A549 (cell line): ENCODE results near the gene TRIM72. TPM values are rescaled to one million over a fixed set of nuclear protein-coding genes. Genes with fewer than 3 reads are reported as not detected.
"Not testable (repeated sequence)": the region's sequence is repeated elsewhere in the genome, so short reads cannot be mapped to it uniquely, and the experiment has no call there.

ENCODE experiments used
- ATAC-seq, 2 experiments: fragments of 200-7000 bp in 1 of 2; fragments of >200 bp in 1 of 2; cut with Nextera tagmentation in 1 of 2; cut with Tn5 transposase in 1 of 2; 3 replicates each; pipeline versions ENCODE4 v1.8.0 to v1.9.1; 2018 to 2020; ENCODE audit warnings: mild to moderate bottlenecking in 1 of 2, moderate library complexity in 1 of 2
- CTCF ChIA-PET: fragments of 300-600 bp; sonication (Branson Sonifier 250); formaldehyde crosslinking; extraction: SDS; loops from one replicate; lab custom pipeline; 2021; ENCODE audit warnings: antibody characterized with exemption, inconsistent platforms; lab: Yijun Ruan, JAX
- POLR2A ChIA-PET: fragments of 350-600 bp; formaldehyde crosslinking; extraction: SDS; loops from one replicate; lab custom pipeline; 2021; ENCODE audit warnings: antibody characterized with exemption, inconsistent platforms; lab: Yijun Ruan, JAX
- DNase-seq, 2 experiments: peaks; one replicate each; pipeline versions ENCODE4 v3.0.0 to v3.0.0-alpha.2; 2011 to 2016; ENCODE audit warnings: low read depth in 1 of 2, low spot score in 1 of 2
- FAIRE-seq: peaks from 2 replicates; lab custom pipeline; 2011; peaks lifted over from hg19 to GRCh38; lab: Jason Lieb, UNC
- H3K27ac ChIP-seq, 2 experiments: fragments of >200 bp; sonication (Bioruptor Twin); formaldehyde crosslinking; 3 replicates each; pipeline ENCODE4 v1.5.1; 2016 to 2017
- H3K4me1 ChIP-seq: fragments of >200 bp; sonication (Bioruptor Twin); formaldehyde crosslinking; 3 replicates; pipeline ENCODE4 v1.6.1; 2016
- H3K4me2 ChIP-seq: fragments of >200 bp; sonication (Bioruptor Twin); formaldehyde crosslinking; 3 replicates; pipeline ENCODE4 v1.6.1; 2016
- H3K4me3 ChIP-seq: fragments of >200 bp; sonication (Bioruptor Twin); formaldehyde crosslinking; 3 replicates; pipeline ENCODE4 v1.5.1; 2016
- H3K9me3 ChIP-seq: fragments of >200 bp; sonication (Bioruptor Twin); formaldehyde crosslinking; 3 replicates; pipeline ENCODE4 v1.6.1; 2016
- CBX8 ChIP-seq: fragments of 200-600 bp; sonication (generic); IDR thresholded peaks from 2 replicates; pipeline ENCODE4 v1.6.1; 2016
- EHMT2 ChIP-seq: fragments of 200-600 bp; sonication (generic); IDR thresholded peaks from 2 replicates; pipeline ENCODE4 v1.6.1; 2016; ENCODE audit warnings: antibody characterized with exemption, low read depth, mild to moderate bottlenecking, moderate library complexity
- KDM5A ChIP-seq: fragments of 200-600 bp; sonication (generic); IDR thresholded peaks from 2 replicates; pipeline ENCODE4 v1.6.1; 2016; ENCODE audit warnings: antibody characterized with exemption, mild to moderate bottlenecking
- PHF8 ChIP-seq: fragments of 200-600 bp; sonication (generic); IDR thresholded peaks from 2 replicates; pipeline ENCODE4 v1.6.1; 2016; ENCODE audit warnings: low read depth, mild to moderate bottlenecking, antibody characterized with exemption, moderate library complexity, borderline replicate concordance
- RNF2 ChIP-seq: fragments of 200-600 bp; sonication (generic); IDR thresholded peaks from 2 replicates; pipeline ENCODE4 v1.6.1; 2016; ENCODE audit warnings: low read depth, mild to moderate bottlenecking, antibody characterized with exemption, moderate library complexity, borderline replicate concordance
- ZC3H11A ChIP-seq: fragments of 450-650 bp; IDR thresholded peaks from 2 replicates; pipeline ENCODE4 v1.6.1; 2014; ENCODE audit warnings: antibody characterized with exemption, mild to moderate bottlenecking
- ZNF302 ChIP-seq: fragments of 250-450 bp; sonication (Bioruptor Pico); IDR thresholded peaks from 2 replicates; pipeline ENCODE4 v1.9.0; 2021; ENCODE audit warnings: inconsistent platforms, mild to moderate bottlenecking, moderate library complexity
- WGBS: methylation state at CpG from one replicate; pipeline ENCODE4 v1.1.6; 2017; ENCODE audit errors: missing lambda C conversion rate; 5-methylcytosine and 5-hydroxymethylcytosine counted together
- polyA plus RNA-seq, 4 experiments: library from polyadenylated mRNA; depleted of rRNA in 3 of 4; stranded (reverse); fragments of >200 nt; fragmentation: RNase III in 1 of 4; extraction: RNeasy Plus Mini Kit Qiagen cat#74134 plus additional on column Dnase treatment in 1 of 4; gene quantifications; 2 replicates in 3 of 4; 3 replicates in 1 of 4; pipeline ENCODE4 v1.2.3, GENCODE V29; 2011 to 2017
- small RNA-seq, 6 experiments: library from RNA; depleted of rRNA; stranded (forward); fragments of <200 nt; gene quantifications; one replicate each; pipeline ENCODE3, GENCODE V24; 2012
- TF ChIP-seq, protein P1 (sequence below): fragments of 150-350 bp; IDR thresholded peaks from 2 replicates; pipeline ENCODE4 v1.6.1; 2014; ENCODE audit warnings: low read depth, mild to moderate bottlenecking, low read length
- TF ChIP-seq, protein P2 (sequence below): IDR thresholded peaks from 2 replicates; pipeline ENCODE4 v1.6.1; 2012
- TF ChIP-seq, protein P3 (sequence below): fragments of 200-600 bp; sonication (generic); IDR thresholded peaks from 2 replicates; pipeline ENCODE4 v1.6.1; 2016; ENCODE audit warnings: antibody characterized with exemption, mild to moderate bottlenecking, moderate library complexity

Gene TRIM72
- polyA plus RNA-seq, 2 of the 4 experiments (the other 2 are of a cell fraction) = 0.04 TPM; not detected in 1

DNA sequence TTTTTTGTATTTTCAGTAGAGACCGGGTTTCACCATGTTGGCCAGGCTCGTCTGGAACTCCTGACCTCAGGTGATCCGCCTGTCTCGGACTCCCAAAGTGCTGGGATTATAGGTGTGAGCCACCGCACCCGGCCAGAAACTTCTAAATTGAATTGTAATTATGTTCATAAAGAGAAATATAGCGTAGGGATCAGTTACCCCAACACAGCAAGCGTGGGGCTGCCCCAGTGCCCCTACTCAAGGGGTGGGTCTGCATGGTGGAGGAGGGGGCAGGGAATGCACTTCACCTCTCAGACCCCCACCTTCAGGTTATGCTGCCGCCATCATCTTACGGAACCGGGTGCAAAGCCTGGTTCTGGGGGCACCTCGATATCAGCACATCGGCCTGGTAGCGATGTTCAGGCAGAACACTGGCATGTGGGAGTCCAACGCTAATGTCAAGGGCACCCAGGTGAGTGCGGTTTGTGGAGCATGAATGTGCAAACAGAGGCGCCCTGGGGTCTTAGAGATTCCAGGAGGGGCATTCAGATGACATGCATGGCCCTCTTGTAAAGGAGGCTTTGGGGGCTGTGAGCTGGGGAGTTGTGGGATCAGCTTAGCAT is 63.8 kb downstream of the TRIM72 start:
- CTCF ChIA-PET = no interaction called here
- no peak overlapping the region for H3K4me3 ChIP-seq
- H3K4me2 ChIP-seq = no peak overlapping the region
- no peak for DNase-seq
- POLR2A ChIA-PET = no interaction called here
- no peaks in the 10 kb centered on the region for H3K9me3 ChIP-seq
- no peak for ATAC-seq
- WGBS = 81% methylated on average over 17 of the region's 17 CpGs
- no peaks in the 10 kb centered on the region for H3K4me1 ChIP-seq
- no peak for FAIRE-seq
- TF ChIP-seq PHF8 = no peak
- TF ChIP-seq, protein P1, sequence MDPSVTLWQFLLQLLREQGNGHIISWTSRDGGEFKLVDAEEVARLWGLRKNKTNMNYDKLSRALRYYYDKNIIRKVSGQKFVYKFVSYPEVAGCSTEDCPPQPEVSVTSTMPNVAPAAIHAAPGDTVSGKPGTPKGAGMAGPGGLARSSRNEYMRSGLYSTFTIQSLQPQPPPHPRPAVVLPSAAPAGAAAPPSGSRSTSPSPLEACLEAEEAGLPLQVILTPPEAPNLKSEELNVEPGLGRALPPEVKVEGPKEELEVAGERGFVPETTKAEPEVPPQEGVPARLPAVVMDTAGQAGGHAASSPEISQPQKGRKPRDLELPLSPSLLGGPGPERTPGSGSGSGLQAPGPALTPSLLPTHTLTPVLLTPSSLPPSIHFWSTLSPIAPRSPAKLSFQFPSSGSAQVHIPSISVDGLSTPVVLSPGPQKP = no peak
- no peak for TF ChIP-seq CBX8
- no peak for TF ChIP-seq KDM5A
- no peak for TF ChIP-seq ZNF302 (CRISPR knock-in tag)
- TF ChIP-seq, protein P2, sequence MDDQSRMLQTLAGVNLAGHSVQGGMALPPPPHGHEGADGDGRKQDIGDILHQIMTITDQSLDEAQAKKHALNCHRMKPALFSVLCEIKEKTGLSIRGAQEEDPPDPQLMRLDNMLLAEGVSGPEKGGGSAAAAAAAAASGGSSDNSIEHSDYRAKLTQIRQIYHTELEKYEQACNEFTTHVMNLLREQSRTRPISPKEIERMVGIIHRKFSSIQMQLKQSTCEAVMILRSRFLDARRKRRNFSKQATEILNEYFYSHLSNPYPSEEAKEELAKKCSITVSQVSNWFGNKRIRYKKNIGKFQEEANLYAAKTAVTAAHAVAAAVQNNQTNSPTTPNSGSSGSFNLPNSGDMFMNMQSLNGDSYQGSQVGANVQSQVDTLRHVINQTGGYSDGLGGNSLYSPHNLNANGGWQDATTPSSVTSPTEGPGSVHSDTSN = no peak
- TF ChIP-seq EHMT2 = no peak
- TF ChIP-seq ZC3H11A = no peak
- no peak for TF ChIP-seq RNF2
- TF ChIP-seq, protein P3, sequence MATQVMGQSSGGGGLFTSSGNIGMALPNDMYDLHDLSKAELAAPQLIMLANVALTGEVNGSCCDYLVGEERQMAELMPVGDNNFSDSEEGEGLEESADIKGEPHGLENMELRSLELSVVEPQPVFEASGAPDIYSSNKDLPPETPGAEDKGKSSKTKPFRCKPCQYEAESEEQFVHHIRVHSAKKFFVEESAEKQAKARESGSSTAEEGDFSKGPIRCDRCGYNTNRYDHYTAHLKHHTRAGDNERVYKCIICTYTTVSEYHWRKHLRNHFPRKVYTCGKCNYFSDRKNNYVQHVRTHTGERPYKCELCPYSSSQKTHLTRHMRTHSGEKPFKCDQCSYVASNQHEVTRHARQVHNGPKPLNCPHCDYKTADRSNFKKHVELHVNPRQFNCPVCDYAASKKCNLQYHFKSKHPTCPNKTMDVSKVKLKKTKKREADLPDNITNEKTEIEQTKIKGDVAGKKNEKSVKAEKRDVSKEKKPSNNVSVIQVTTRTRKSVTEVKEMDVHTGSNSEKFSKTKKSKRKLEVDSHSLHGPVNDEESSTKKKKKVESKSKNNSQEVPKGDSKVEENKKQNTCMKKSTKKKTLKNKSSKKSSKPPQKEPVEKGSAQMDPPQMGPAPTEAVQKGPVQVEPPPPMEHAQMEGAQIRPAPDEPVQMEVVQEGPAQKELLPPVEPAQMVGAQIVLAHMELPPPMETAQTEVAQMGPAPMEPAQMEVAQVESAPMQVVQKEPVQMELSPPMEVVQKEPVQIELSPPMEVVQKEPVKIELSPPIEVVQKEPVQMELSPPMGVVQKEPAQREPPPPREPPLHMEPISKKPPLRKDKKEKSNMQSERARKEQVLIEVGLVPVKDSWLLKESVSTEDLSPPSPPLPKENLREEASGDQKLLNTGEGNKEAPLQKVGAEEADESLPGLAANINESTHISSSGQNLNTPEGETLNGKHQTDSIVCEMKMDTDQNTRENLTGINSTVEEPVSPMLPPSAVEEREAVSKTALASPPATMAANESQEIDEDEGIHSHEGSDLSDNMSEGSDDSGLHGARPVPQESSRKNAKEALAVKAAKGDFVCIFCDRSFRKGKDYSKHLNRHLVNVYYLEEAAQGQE = no peak
- H3K27ac ChIP-seq = no peak overlapping the region

DNA sequence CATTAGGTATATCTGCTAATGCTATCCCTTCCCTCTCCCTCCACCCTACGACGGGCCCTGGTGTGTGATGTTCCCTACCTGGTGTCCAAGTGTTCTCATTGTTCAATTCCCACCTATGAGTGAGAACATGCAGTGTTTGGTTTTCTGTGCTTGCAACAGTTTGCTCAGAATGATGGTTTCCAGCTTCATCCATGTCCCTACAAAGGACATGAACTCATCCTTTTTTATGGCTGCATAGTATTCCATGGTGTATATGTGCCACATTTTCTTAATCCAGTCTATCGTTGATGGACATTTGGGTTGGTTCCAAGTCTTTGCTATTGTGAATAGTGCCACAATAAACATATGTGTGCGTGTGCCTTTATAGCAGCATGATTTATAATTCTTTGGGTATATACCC is 64.9 kb downstream of the TRIM72 start:
- H3K4me3 ChIP-seq, ATAC-seq, H3K9me3 ChIP-seq, H3K27ac ChIP-seq, FAIRE-seq, CTCF ChIA-PET, POLR2A ChIA-PET, DNase-seq, H3K4me2 ChIP-seq, H3K4me1 ChIP-seq: not testable (repeated sequence)
- WGBS = 56% methylated on average over 4 of the region's 4 CpGs

Small RNAs within 50 kb of the gene (small RNA-seq; reads per million reads assigned to genes)
- 0 to 2.1 (median 0) reads per million in 6 experiments for gene AC009088.4
- gene NDUFA3P6 = 0 reads per million in 6 experiments

Other genes with a start within 250 kb of the TRIM72 start
- gene HSD3B7, start 228.9 kb upstream of the TRIM72 start, polyA plus RNA-seq (2011; rRNA removed) = 10.5 and 15.2 TPM in 2 replicates
- gene HSD3B7, start 228.9 kb upstream of the TRIM72 start, polyA plus RNA-seq (2017; fragmentation: RNase III; extraction: RNeasy Plus Mini Kit Qiagen cat#74134 plus additional on column Dnase treatment) = 17.3 to 20.1 TPM (median 19.7 TPM) in 3 replicates
- 2.6 and 2.7 TPM in 2 replicates for gene STX1B, start 203.5 kb upstream of the TRIM72 start, polyA plus RNA-seq (2011; rRNA removed)
- gene STX1B, start 203.5 kb upstream of the TRIM72 start, polyA plus RNA-seq (2017; fragmentation: RNase III; extraction: RNeasy Plus Mini Kit Qiagen cat#74134 plus additional on column Dnase treatment) = 2.4 to 4.4 TPM (median 2.8 TPM) in 3 replicates
- 37.0 and 39.7 TPM in 2 replicates for gene STX4, start 180.6 kb upstream of the TRIM72 start, polyA plus RNA-seq (2011; rRNA removed)
- 67.9 to 79.5 TPM (median 73.9 TPM) in 3 replicates for gene STX4, start 180.6 kb upstream of the TRIM72 start, polyA plus RNA-seq (2017; fragmentation: RNase III; extraction: RNeasy Plus Mini Kit Qiagen cat#74134 plus additional on column Dnase treatment)
- gene ZNF668, start 139.9 kb upstream of the TRIM72 start, polyA plus RNA-seq (2011; rRNA removed) = 3.9 and 4.7 TPM in 2 replicates
- gene ZNF668, start 139.9 kb upstream of the TRIM72 start, polyA plus RNA-seq (2017; fragmentation: RNase III; extraction: RNeasy Plus Mini Kit Qiagen cat#74134 plus additional on column Dnase treatment) = 9.8 to 10.7 TPM (median 10.7 TPM) in 3 replicates
- 3.0 and 4.3 TPM in 2 replicates for gene ZNF646, start 139.7 kb upstream of the TRIM72 start, polyA plus RNA-seq (2011; rRNA removed)
- 7.8 to 9.1 TPM (median 8.2 TPM) in 3 replicates for gene ZNF646, start 139.7 kb upstream of the TRIM72 start, polyA plus RNA-seq (2017; fragmentation: RNase III; extraction: RNeasy Plus Mini Kit Qiagen cat#74134 plus additional on column Dnase treatment)
- gene PRSS53, start 125.2 kb upstream of the TRIM72 start, polyA plus RNA-seq (2011; rRNA removed) = 0.78 and 0.79 TPM in 2 replicates
- gene PRSS53, start 125.2 kb upstream of the TRIM72 start, polyA plus RNA-seq (2017; fragmentation: RNase III; extraction: RNeasy Plus Mini Kit Qiagen cat#74134 plus additional on column Dnase treatment) = 1.2 to 1.7 TPM (median 1.5 TPM) in 3 replicates
- gene VKORC1, start 119.3 kb upstream of the TRIM72 start, polyA plus RNA-seq (2011; rRNA removed) = 101 and 136 TPM in 2 replicates
- gene VKORC1, start 119.3 kb upstream of the TRIM72 start, polyA plus RNA-seq (2017; fragmentation: RNase III; extraction: RNeasy Plus Mini Kit Qiagen cat#74134 plus additional on column Dnase treatment) = 83.6 to 97.6 TPM (median 94.2 TPM) in 3 replicates
- gene BCKDK, start 105.7 kb upstream of the TRIM72 start, polyA plus RNA-seq (2011; rRNA removed) = 20.7 and 22.1 TPM in 2 replicates
- gene BCKDK, start 105.7 kb upstream of the TRIM72 start, polyA plus RNA-seq (2017; fragmentation: RNase III; extraction: RNeasy Plus Mini Kit Qiagen cat#74134 plus additional on column Dnase treatment) = 35.1 to 36.7 TPM (median 36.4 TPM) in 3 replicates
- 42.2 and 52.9 TPM in 2 replicates for gene KAT8, start 96.5 kb upstream of the TRIM72 start, polyA plus RNA-seq (2011; rRNA removed)
- gene KAT8, start 96.5 kb upstream of the TRIM72 start, polyA plus RNA-seq (2017; fragmentation: RNase III; extraction: RNeasy Plus Mini Kit Qiagen cat#74134 plus additional on column Dnase treatment) = 34.0 to 38.3 TPM (median 34.4 TPM) in 3 replicates
- gene PRSS8, start 78.4 kb upstream of the TRIM72 start, polyA plus RNA-seq (2011; rRNA removed) = 0.04 and 0.08 TPM in 2 replicates
- gene PRSS8, start 78.4 kb upstream of the TRIM72 start, polyA plus RNA-seq (2017; fragmentation: RNase III; extraction: RNeasy Plus Mini Kit Qiagen cat#74134 plus additional on column Dnase treatment) = 0.09 to 0.21 TPM (median 0.15 TPM) in 3 replicates
- 0.41 TPM in 1 of 2 replicates, not detected in the other for gene PRSS36, start 64.1 kb upstream of the TRIM72 start, polyA plus RNA-seq (2011; rRNA removed)
- gene PRSS36, start 64.1 kb upstream of the TRIM72 start, polyA plus RNA-seq (2017; fragmentation: RNase III; extraction: RNeasy Plus Mini Kit Qiagen cat#74134 plus additional on column Dnase treatment) = 0.55 to 0.75 TPM (median 0.55 TPM) in 3 replicates
- 168 and 224 TPM in 2 replicates for gene FUS, start 34.0 kb upstream of the TRIM72 start, polyA plus RNA-seq (2011; rRNA removed)
- 740 to 780 TPM (median 745 TPM) in 3 replicates for gene FUS, start 34.0 kb upstream of the TRIM72 start, polyA plus RNA-seq (2017; fragmentation: RNase III; extraction: RNeasy Plus Mini Kit Qiagen cat#74134 plus additional on column Dnase treatment)
- 16.1 and 20.0 TPM in 2 replicates for gene PYCARD, start 11.4 kb upstream of the TRIM72 start, polyA plus RNA-seq (2011; rRNA removed)
- 26.4 to 32.2 TPM (median 30.1 TPM) in 3 replicates for gene PYCARD, start 11.4 kb upstream of the TRIM72 start, polyA plus RNA-seq (2017; fragmentation: RNase III; extraction: RNeasy Plus Mini Kit Qiagen cat#74134 plus additional on column Dnase treatment)
- gene PYDC1, start 3.0 kb downstream of the TRIM72 start, polyA plus RNA-seq (2011; rRNA removed) = not detected in 2 replicates
- gene PYDC1, start 3.0 kb downstream of the TRIM72 start, polyA plus RNA-seq (2017; fragmentation: RNase III; extraction: RNeasy Plus Mini Kit Qiagen cat#74134 plus additional on column Dnase treatment) = not detected in 3 replicates
- 0.77 and 0.88 TPM in 2 replicates for gene ITGAM, start 45.9 kb downstream of the TRIM72 start, polyA plus RNA-seq (2011; rRNA removed)
- gene ITGAM, start 45.9 kb downstream of the TRIM72 start, polyA plus RNA-seq (2017; fragmentation: RNase III; extraction: RNeasy Plus Mini Kit Qiagen cat#74134 plus additional on column Dnase treatment) = 0.84 to 1.5 TPM (median 1.3 TPM) in 3 replicates
- gene ITGAX, start 141.1 kb downstream of the TRIM72 start, polyA plus RNA-seq (2011; rRNA removed) = 0.87 and 1.4 TPM in 2 replicates
- 0.35 to 0.79 TPM (median 0.49 TPM) in 3 replicates for gene ITGAX, start 141.1 kb downstream of the TRIM72 start, polyA plus RNA-seq (2017; fragmentation: RNase III; extraction: RNeasy Plus Mini Kit Qiagen cat#74134 plus additional on column Dnase treatment)
- not detected in 2 replicates for gene ITGAD, start 179.2 kb downstream of the TRIM72 start, polyA plus RNA-seq (2011; rRNA removed)
- not detected in 3 replicates for gene ITGAD, start 179.2 kb downstream of the TRIM72 start, polyA plus RNA-seq (2017; fragmentation: RNase III; extraction: RNeasy Plus Mini Kit Qiagen cat#74134 plus additional on column Dnase treatment)
- not detected in 2 replicates for gene COX6A2, start 214.2 kb downstream of the TRIM72 start, polyA plus RNA-seq (2011; rRNA removed)
- gene COX6A2, start 214.2 kb downstream of the TRIM72 start, polyA plus RNA-seq (2017; fragmentation: RNase III; extraction: RNeasy Plus Mini Kit Qiagen cat#74134 plus additional on column Dnase treatment) = not detected in 3 replicates
- gene ZNF843, start 228.7 kb downstream of the TRIM72 start, polyA plus RNA-seq (2011; rRNA removed) = 0.17 and 0.21 TPM in 2 replicates
- 0.08 to 0.21 TPM (median 0.13 TPM) in 3 replicates for gene ZNF843, start 228.7 kb downstream of the TRIM72 start, polyA plus RNA-seq (2017; fragmentation: RNase III; extraction: RNeasy Plus Mini Kit Qiagen cat#74134 plus additional on column Dnase treatment)
- gene ARMC5, start 245.4 kb downstream of the TRIM72 start, polyA plus RNA-seq (2011; rRNA removed) = 3.2 and 3.5 TPM in 2 replicates
- gene ARMC5, start 245.4 kb downstream of the TRIM72 start, polyA plus RNA-seq (2017; fragmentation: RNase III; extraction: RNeasy Plus Mini Kit Qiagen cat#74134 plus additional on column Dnase treatment) = 6.0 to 7.4 TPM (median 6.1 TPM) in 3 replicates